HepG2 (cell line): ENCODE measurements around the gene DAZAP1. TPM values are rescaled to one million over a fixed set of nuclear protein-coding genes. Genes with fewer than 3 reads are reported as not detected.

Source experiments
- JUNB ChIP-seq: sonication (generic); formaldehyde crosslinking; IDR thresholded peaks from 2 replicates; pipeline ENCODE4 v1.8.0; 2022; ENCODE audit warnings: missing genetic modification reagents, mild to moderate bottlenecking, borderline replicate concordance
- RBFOX2 ChIP-seq: fragments of 200-400 bp; formaldehyde crosslinking; IDR thresholded peaks from 2 replicates; pipeline ENCODE4 v1.6.1; 2017; ENCODE audit warnings: low read depth, mild to moderate bottlenecking, low read length
- REL ChIP-seq: sonication (generic); formaldehyde crosslinking; conservative IDR thresholded peaks from 2 replicates; pipeline ENCODE4 v1.8.0; 2022; ENCODE audit warnings: mild to moderate bottlenecking, missing genetic modification reagents, moderate library complexity
- REPIN1 ChIP-seq: sonication (generic); formaldehyde crosslinking; IDR thresholded peaks from 2 replicates; pipeline ENCODE4 v1.8.0; 2022; ENCODE audit warnings: missing genetic modification reagents, low read depth, mild to moderate bottlenecking, borderline replicate concordance
- SP2 ChIP-seq: sonication (generic); formaldehyde crosslinking; IDR thresholded peaks from 2 replicates; pipeline ENCODE4 v1.5.1; 2020; ENCODE audit warnings: mild to moderate bottlenecking, missing genetic modification reagents
- TAF1 ChIP-seq: sonication (generic); formaldehyde crosslinking; IDR thresholded peaks from 2 replicates; pipeline ENCODE4 v1.4.0; 2020; ENCODE audit warnings: missing genetic modification reagents
- YY1 ChIP-seq: IDR thresholded peaks from 2 replicates; pipeline ENCODE4 v1.6.1; 2011; ENCODE audit warnings: low read length, low read depth, moderate library complexity, mild to moderate bottlenecking; ENCODE audit not compliant: insufficient read depth, insufficient replicate concordance
- ZNF484 ChIP-seq: sonication (generic); formaldehyde crosslinking; IDR thresholded peaks from 2 replicates; pipeline ENCODE4 v1.5.1; 2020; ENCODE audit warnings: mild to moderate bottlenecking, low read depth, missing genetic modification reagents, borderline replicate concordance
- polyA plus RNA-seq, 8 experiments: library from polyadenylated mRNA; depleted of rRNA in 3 of 8; stranded (reverse) in 7 of 8; unstranded in 1 of 8; fragments of >200 nt; fragmentation: Illumina TruSeq in 4 of 8; extraction: Trizol in 4 of 8; gene quantifications; 2 replicates each; pipeline versions ENCODE4 v1.2.1 to v1.2.3, GENCODE V29; 2011 to 2016; ENCODE audit warnings: low read depth in 4 of 8, missing spikeins in 1 of 8, mixed read lengths in 1 of 8; ENCODE audit not compliant: insufficient read depth in 1 of 8
- total RNA-seq, 5 experiments: library from RNA; depleted of rRNA; stranded (reverse); fragments of >200 nt; fragmentation: Illumina TruSeq; extraction: Trizol; gene quantifications; 2 replicates each; pipeline ENCODE4 v1.2.3, GENCODE V29; 2016; ENCODE audit warnings: low read depth in 1 of 5
- TF ChIP-seq, protein P1 (sequence below): sonication (generic); formaldehyde crosslinking; IDR thresholded peaks from 2 replicates; pipeline ENCODE4 v1.8.0; 2022; ENCODE audit warnings: mild to moderate bottlenecking, missing genetic modification reagents, moderate library complexity
- TF ChIP-seq, protein P2 (sequence below): sonication (generic); formaldehyde crosslinking; IDR thresholded peaks from 2 replicates; pipeline ENCODE4 v1.5.1; 2020; ENCODE audit warnings: missing genetic modification reagents, mild to moderate bottlenecking, borderline replicate concordance
- TF ChIP-seq, protein P3 (sequence below): sonication (generic); formaldehyde crosslinking; IDR thresholded peaks from 2 replicates; pipeline ENCODE4 v1.4.0; 2020; ENCODE audit warnings: missing genetic modification reagents
- TF ChIP-seq, protein P4 (sequence below): sonication (generic); formaldehyde crosslinking; IDR thresholded peaks from 2 replicates; pipeline ENCODE4 v1.4.0; 2020; ENCODE audit warnings: missing genetic modification reagents, mild to moderate bottlenecking, borderline replicate concordance
- TF ChIP-seq, protein P5 (sequence below): sonication (generic); formaldehyde crosslinking; IDR thresholded peaks from 2 replicates; pipeline ENCODE4 v1.4.0; 2020; ENCODE audit warnings: missing genetic modification reagents
- TF ChIP-seq, protein P6 (sequence below): sonication (generic); formaldehyde crosslinking; IDR thresholded peaks from 2 replicates; pipeline ENCODE4 v1.4.0; 2020; ENCODE audit warnings: mild to moderate bottlenecking, missing genetic modification reagents
- TF ChIP-seq, protein P7 (sequence below): sonication (generic); formaldehyde crosslinking; IDR thresholded peaks from 2 replicates; pipeline ENCODE4 v1.5.1; 2020; ENCODE audit warnings: mild to moderate bottlenecking, missing genetic modification reagents, moderate library complexity

Gene DAZAP1
- total and polyA plus RNA-seq, 2 of the 13 experiments (the other 11 are each of a cell fraction or from before 2014, with no cell fraction given), result 63.3 to 79.2 TPM

DNA sequence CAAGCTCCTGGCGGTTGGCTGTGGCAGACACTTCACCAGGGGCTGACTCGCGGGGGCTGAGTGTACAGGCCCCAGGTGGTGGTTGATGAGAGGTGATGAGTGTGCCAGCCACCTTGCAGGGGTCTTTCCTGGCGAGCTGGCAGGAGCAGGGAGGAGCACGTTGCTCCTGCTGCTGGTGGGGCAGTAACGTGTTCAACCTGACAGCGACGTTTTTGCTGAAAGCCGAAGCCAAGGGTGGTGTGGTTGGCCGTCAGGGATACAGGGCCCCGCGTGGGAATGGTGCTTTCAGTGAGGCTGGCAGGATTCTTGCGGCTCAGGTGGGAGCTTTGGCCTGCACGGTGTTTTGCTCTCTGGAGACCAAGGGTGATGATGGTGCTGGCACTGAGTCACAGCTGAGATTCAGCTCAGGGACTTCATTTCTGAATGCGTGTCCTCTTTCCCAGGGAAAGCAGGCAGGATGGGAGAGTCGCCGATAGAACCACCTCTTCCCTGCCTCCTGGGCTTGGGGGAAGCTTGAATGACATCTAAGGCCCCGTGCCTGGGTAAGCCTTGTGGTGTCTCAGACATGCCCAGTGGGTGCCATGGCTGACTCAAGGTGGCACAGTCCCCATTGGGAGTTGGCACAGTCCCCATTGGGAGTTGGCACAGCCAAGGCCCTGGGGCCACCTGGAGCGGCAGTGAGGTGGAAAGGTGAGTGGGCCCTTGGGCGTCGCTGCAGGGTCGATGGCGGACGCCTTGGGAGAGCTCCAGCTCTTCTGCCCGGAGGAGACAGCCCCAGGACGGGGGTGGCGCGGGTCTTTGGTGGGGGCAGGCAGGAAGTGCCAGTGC, 8.8 kb downstream of the DAZAP1 start (continued):
- TF ChIP-seq, protein P1, sequence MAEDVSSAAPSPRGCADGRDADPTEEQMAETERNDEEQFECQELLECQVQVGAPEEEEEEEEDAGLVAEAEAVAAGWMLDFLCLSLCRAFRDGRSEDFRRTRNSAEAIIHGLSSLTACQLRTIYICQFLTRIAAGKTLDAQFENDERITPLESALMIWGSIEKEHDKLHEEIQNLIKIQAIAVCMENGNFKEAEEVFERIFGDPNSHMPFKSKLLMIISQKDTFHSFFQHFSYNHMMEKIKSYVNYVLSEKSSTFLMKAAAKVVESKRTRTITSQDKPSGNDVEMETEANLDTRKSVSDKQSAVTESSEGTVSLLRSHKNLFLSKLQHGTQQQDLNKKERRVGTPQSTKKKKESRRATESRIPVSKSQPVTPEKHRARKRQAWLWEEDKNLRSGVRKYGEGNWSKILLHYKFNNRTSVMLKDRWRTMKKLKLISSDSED (CRISPR knock-in tag), result no peak
- TF ChIP-seq ZNF484 (CRISPR knock-in tag), result no peak
- no peak for TF ChIP-seq REPIN1 (CRISPR knock-in tag)
- no peak for TF ChIP-seq REL (CRISPR knock-in tag)
- TF ChIP-seq RBFOX2, result peak; percentile 46; the same call in 1 of the 2 replicates
- TF ChIP-seq, protein P2, sequence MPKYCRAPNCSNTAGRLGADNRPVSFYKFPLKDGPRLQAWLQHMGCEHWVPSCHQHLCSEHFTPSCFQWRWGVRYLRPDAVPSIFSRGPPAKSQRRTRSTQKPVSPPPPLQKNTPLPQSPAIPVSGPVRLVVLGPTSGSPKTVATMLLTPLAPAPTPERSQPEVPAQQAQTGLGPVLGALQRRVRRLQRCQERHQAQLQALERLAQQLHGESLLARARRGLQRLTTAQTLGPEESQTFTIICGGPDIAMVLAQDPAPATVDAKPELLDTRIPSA, result no peak
- no peak for TF ChIP-seq TAF1 (CRISPR knock-in tag)
- TF ChIP-seq, protein P3, sequence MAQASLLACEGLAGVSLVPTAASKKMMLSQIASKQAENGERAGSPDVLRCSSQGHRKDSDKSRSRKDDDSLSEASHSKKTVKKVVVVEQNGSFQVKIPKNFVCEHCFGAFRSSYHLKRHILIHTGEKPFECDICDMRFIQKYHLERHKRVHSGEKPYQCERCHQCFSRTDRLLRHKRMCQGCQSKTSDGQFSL (CRISPR knock-in tag), result no peak
- TF ChIP-seq, protein P4, sequence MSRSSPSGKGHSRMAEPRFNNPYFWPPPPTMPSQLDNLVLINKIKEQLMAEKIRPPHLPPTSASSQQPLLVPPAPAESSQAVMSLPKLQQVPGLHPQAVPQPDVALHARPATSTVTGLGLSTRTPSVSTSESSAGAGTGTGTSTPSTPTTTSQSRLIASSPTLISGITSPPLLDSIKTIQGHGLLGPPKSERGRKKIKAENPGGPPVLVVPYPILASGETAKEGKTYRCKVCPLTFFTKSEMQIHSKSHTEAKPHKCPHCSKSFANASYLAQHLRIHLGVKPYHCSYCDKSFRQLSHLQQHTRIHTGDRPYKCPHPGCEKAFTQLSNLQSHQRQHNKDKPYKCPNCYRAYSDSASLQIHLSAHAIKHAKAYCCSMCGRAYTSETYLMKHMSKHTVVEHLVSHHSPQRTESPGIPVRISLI (CRISPR knock-in tag), result no peak
- no peak for TF ChIP-seq YY1
- no peak for TF ChIP-seq SP2 (CRISPR knock-in tag)
- no peak for TF ChIP-seq JUNB (CRISPR knock-in tag)
- TF ChIP-seq, protein P5, sequence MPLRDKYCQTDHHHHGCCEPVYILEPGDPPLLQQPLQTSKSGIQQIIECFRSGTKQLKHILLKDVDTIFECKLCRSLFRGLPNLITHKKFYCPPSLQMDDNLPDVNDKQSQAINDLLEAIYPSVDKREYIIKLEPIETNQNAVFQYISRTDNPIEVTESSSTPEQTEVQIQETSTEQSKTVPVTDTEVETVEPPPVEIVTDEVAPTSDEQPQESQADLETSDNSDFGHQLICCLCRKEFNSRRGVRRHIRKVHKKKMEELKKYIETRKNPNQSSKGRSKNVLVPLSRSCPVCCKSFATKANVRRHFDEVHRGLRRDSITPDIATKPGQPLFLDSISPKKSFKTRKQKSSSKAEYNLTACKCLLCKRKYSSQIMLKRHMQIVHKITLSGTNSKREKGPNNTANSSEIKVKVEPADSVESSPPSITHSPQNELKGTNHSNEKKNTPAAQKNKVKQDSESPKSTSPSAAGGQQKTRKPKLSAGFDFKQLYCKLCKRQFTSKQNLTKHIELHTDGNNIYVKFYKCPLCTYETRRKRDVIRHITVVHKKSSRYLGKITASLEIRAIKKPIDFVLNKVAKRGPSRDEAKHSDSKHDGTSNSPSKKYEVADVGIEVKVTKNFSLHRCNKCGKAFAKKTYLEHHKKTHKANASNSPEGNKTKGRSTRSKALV, result no peak
- TF ChIP-seq, protein P6, sequence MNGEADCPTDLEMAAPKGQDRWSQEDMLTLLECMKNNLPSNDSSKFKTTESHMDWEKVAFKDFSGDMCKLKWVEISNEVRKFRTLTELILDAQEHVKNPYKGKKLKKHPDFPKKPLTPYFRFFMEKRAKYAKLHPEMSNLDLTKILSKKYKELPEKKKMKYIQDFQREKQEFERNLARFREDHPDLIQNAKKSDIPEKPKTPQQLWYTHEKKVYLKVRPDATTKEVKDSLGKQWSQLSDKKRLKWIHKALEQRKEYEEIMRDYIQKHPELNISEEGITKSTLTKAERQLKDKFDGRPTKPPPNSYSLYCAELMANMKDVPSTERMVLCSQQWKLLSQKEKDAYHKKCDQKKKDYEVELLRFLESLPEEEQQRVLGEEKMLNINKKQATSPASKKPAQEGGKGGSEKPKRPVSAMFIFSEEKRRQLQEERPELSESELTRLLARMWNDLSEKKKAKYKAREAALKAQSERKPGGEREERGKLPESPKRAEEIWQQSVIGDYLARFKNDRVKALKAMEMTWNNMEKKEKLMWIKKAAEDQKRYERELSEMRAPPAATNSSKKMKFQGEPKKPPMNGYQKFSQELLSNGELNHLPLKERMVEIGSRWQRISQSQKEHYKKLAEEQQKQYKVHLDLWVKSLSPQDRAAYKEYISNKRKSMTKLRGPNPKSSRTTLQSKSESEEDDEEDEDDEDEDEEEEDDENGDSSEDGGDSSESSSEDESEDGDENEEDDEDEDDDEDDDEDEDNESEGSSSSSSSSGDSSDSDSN, result 0 out of 2 replicates have a peak, but pooled peaks have one; percentile 2
- TF ChIP-seq, protein P7, sequence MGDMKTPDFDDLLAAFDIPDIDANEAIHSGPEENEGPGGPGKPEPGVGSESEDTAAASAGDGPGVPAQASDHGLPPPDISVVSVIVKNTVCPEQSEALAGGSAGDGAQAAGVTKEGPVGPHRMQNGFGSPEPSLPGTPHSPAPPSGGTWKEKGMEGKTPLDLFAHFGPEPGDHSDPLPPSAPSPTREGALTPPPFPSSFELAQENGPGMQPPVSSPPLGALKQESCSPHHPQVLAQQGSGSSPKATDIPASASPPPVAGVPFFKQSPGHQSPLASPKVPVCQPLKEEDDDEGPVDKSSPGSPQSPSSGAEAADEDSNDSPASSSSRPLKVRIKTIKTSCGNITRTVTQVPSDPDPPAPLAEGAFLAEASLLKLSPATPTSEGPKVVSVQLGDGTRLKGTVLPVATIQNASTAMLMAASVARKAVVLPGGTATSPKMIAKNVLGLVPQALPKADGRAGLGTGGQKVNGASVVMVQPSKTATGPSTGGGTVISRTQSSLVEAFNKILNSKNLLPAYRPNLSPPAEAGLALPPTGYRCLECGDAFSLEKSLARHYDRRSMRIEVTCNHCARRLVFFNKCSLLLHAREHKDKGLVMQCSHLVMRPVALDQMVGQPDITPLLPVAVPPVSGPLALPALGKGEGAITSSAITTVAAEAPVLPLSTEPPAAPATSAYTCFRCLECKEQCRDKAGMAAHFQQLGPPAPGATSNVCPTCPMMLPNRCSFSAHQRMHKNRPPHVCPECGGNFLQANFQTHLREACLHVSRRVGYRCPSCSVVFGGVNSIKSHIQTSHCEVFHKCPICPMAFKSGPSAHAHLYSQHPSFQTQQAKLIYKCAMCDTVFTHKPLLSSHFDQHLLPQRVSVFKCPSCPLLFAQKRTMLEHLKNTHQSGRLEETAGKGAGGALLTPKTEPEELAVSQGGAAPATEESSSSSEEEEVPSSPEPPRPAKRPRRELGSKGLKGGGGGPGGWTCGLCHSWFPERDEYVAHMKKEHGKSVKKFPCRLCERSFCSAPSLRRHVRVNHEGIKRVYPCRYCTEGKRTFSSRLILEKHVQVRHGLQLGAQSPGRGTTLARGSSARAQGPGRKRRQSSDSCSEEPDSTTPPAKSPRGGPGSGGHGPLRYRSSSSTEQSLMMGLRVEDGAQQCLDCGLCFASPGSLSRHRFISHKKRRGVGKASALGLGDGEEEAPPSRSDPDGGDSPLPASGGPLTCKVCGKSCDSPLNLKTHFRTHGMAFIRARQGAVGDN (CRISPR knock-in tag), result no peak; the same call in 1 of the 2 replicates
